Measurements from ENCODE around the gene RAB44. TPM values are rescaled to one million over a fixed set of nuclear protein-coding genes. Genes with fewer than 3 reads are reported as not detected.

The RAB44 gene
- total and polyA plus RNA-seq, 2 experiments from 2014 or later = not detected

GRCh38 chr6:36755435-36756348 lies 58.1 kb downstream of the RAB44 start:
- no peak for TF ChIP-seq CTCF (IDR thresholded peaks at IDR 0.05; ENCODE audit: low read depth, low read length)
- peak in 1 of 2 donors; percentile 49 for DNase-seq (ENCODE audit: low read depth in 1 of 2, low spot score in 1 of 2)
- H3K36me3 ChIP-seq = no peaks in the 10 kb centered on the region

GRCh38 chr6:36756786-36757185 lies 59.2 kb downstream of the RAB44 start:
- Histone ChIP-seq H3K9me3 (ENCODE audit: low read depth) (no peaks in the 10 kb centered on the region), H3K4me1 (ENCODE audit: low read depth) (no peaks in the 10 kb centered on the region), H3K4me3 (no peak overlapping the region), H3K36me3 (no peaks in the 10 kb centered on the region), H3K27me3 (no peaks in the 10 kb centered on the region), H3K27ac (no peak overlapping the region)
- TF ChIP-seq CTCF (IDR thresholded peaks at IDR 0.05; ENCODE audit: low read depth, low read length) = no peak
- no peak for DNase-seq (ENCODE audit: low read depth in 1 of 2, low spot score in 1 of 2)

More at GRCh38 chr6:36755435-36756348, 58.1 kb downstream of the RAB44 start:
- no peaks in the 10 kb centered on the region for H3K27me3 ChIP-seq
- H3K4me1 ChIP-seq (ENCODE audit: low read depth) = no peaks in the 10 kb centered on the region
- no peak overlapping the region for H3K27ac ChIP-seq
- H3K9me3 ChIP-seq (ENCODE audit: low read depth) = no peaks in the 10 kb centered on the region
- no peak overlapping the region for H3K4me3 ChIP-seq

GRCh38 chr6:36757206-36757605 lies 59.6 kb downstream of the RAB44 start:
- Histone ChIP-seq H3K27ac (no peak overlapping the region), H3K9me3 (ENCODE audit: low read depth) (no peaks in the 10 kb centered on the region), H3K36me3 (no peaks in the 10 kb centered on the region), H3K4me1 (ENCODE audit: low read depth) (no peaks in the 10 kb centered on the region), H3K4me3 (no peak overlapping the region), H3K27me3 (no peaks in the 10 kb centered on the region)
- no peak for TF ChIP-seq CTCF (IDR thresholded peaks at IDR 0.05; ENCODE audit: low read depth, low read length)
- DNase-seq (ENCODE audit: low read depth in 1 of 2, low spot score in 1 of 2) = no peak

GRCh38 chr6:36757943-36758508 lies 60.4 kb downstream of the RAB44 start:
- Histone ChIP-seq H3K27me3 (no peaks in the 10 kb centered on the region), H3K4me3 (no peak overlapping the region), H3K36me3 (no peaks in the 10 kb centered on the region), H3K4me1 (ENCODE audit: low read depth) (no peaks in the 10 kb centered on the region), H3K27ac (no peak overlapping the region), H3K9me3 (ENCODE audit: low read depth) (no peaks in the 10 kb centered on the region)
- no peak for TF ChIP-seq CTCF (IDR thresholded peaks at IDR 0.05; ENCODE audit: low read depth, low read length)
- no peak for DNase-seq (ENCODE audit: low read depth in 1 of 2, low spot score in 1 of 2)

- H3K36me3 ChIP-seq = no peaks in the 10 kb centered on the region
- no peaks in the 10 kb centered on the region for H3K4me1 ChIP-seq (ENCODE audit: low read depth)
- DNase-seq (ENCODE audit: low read depth in 1 of 2, low spot score in 1 of 2) = no peak
- no peak for TF ChIP-seq CTCF (IDR thresholded peaks at IDR 0.05; ENCODE audit: low read depth, low read length)
- no peak overlapping the region for H3K4me3 ChIP-seq
- H3K27me3 ChIP-seq = no peaks in the 10 kb centered on the region
- no peaks in the 10 kb centered on the region for H3K9me3 ChIP-seq (ENCODE audit: low read depth)
- no peak overlapping the region for H3K27ac ChIP-seq
These were observed 61.0 kb downstream of the RAB44 start for GRCh38 chr6:36758516-36759147.
